Measurements from ENCODE around the gene FUS.

FUS gene

GRCh38 chr16:31201582-31202413 is 21.9 kb downstream of the FUS start:
- DNase-seq (ENCODE audit: low spot score): no peak

- DNase-seq (ENCODE audit: low spot score): no peak
These were observed 22.8 kb downstream of the FUS start, which contains the start of gene PYCARD for GRCh38 chr16:31202414-31203375. Gene PYCARD, minus strand, starts transcription at chr16:31202760. Its CDS starts 70 bp downstream, at chr16:31202690.

GRCh38 chr16:31204871-31205666 is 25.1 kb downstream of the FUS start:
- DNase-seq (ENCODE audit: low spot score): no peak

- DNase-seq (ENCODE audit: low spot score): no peak
These were observed 26.8 kb downstream of the FUS start for GRCh38 chr16:31206776-31207175.

GRCh38 chr16:31213342-31213741 is 33.4 kb downstream of the FUS start:
- DNase-seq (ENCODE audit: low spot score): no peak

- DNase-seq (ENCODE audit: low spot score): no peak
These were observed 34.2 kb downstream of the FUS start, which contains the start of gene TRIM72 for GRCh38 chr16:31213877-31214707. Gene TRIM72, plus strand, starts transcription at chr16:31214119. Its CDS starts 620 bp downstream, at chr16:31214739.

- no peak for DNase-seq (ENCODE audit: low spot score)
These were observed 34.9 kb downstream of the FUS start for GRCh38 chr16:31214708-31215286.

- peak; percentile 59 for DNase-seq (ENCODE audit: low spot score)
These were observed 35.6 kb downstream of the FUS start for GRCh38 chr16:31215287-31216162.

GRCh38 chr16:31216422-31217135 is 36.6 kb downstream of the FUS start, which contains the start of gene PYDC1:
Gene PYDC1, minus strand, starts transcription at chr16:31217135. Its CDS starts 107 bp downstream, at chr16:31217028.
- DNase-seq (ENCODE audit: low spot score): no peak

DNA sequence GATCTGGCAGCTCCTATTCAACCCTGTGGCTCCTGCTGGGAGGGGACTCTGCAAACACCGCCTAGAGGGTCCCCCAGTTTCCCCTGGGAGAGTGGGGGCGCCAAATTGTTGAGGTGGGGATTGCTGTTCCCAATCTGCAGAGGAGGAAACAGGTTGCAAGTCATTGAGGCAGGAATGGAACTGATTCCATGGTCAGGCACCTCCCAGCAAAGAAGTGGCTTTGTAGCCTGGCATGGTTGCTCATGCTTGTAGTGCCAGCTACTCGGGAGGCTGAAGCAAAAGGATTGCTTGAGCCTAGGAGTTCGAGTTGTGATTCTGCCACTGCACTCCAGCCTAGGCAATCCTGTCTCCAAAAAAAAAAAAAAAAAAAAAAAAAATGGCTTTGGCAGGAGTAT is 37.2 kb downstream of the FUS start:
- no peak for DNase-seq (ENCODE audit: low spot score)

GRCh38 chr16:31219154-31219741 is 39.3 kb downstream of the FUS start:
- no peak for DNase-seq (ENCODE audit: low spot score)

GRCh38 chr16:31221357-31222160 is 41.6 kb downstream of the FUS start:
- no peak for DNase-seq (ENCODE audit: low spot score)

- DNase-seq (ENCODE audit: low spot score): no peak
These were observed 43.1 kb downstream of the FUS start for GRCh38 chr16:31223044-31223443.

- no peak for DNase-seq (ENCODE audit: low spot score)
These were observed 44.4 kb downstream of the FUS start for GRCh38 chr16:31224092-31224955.

- no peak for DNase-seq (ENCODE audit: low spot score)
These were observed 45.3 kb downstream of the FUS start for GRCh38 chr16:31225193-31225592.

GRCh38 chr16:31228206-31228605 is 48.3 kb downstream of the FUS start:
- DNase-seq (ENCODE audit: low spot score): no peak

Measured in SK-N-DZ (cell line).